Medulla oblongata (tissue), 1 donor: ENCODE data around the gene TPSD1.
"Not testable (repeated sequence)": the region's sequence is repeated elsewhere in the genome, so short reads cannot be mapped to it uniquely, and the experiment has no call there.

ENCODE experiments used
- DNase-seq: peaks from one replicate; pipeline ENCODE4 v3.0.0-alpha.2; 2015; ENCODE audit errors: extremely low spot score

TPSD1 gene

DNA sequence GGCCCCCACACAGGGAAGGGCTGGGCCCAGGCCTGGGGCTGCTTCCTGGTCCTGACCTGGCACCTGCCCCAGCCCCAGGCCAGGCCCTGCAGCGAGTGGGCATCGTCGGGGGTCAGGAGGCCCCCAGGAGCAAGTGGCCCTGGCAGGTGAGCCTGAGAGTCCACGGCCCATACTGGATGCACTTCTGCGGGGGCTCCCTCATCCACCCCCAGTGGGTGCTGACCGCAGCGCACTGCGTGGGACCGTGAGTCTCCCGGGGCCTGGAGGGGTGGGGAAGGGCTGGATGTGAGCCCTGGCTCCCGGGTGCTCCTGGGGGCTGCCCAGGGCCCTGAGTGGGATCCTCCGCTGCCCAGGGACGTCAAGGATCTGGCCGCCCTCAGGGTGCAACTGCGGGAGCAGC lies 14.8 kb upstream of the TPSD1 start:
- not testable (repeated sequence) for DNase-seq

GRCh38 chr16:1243363-1243762 lies 12.5 kb upstream of the TPSD1 start:
- DNase-seq, result not testable (repeated sequence)

DNA sequence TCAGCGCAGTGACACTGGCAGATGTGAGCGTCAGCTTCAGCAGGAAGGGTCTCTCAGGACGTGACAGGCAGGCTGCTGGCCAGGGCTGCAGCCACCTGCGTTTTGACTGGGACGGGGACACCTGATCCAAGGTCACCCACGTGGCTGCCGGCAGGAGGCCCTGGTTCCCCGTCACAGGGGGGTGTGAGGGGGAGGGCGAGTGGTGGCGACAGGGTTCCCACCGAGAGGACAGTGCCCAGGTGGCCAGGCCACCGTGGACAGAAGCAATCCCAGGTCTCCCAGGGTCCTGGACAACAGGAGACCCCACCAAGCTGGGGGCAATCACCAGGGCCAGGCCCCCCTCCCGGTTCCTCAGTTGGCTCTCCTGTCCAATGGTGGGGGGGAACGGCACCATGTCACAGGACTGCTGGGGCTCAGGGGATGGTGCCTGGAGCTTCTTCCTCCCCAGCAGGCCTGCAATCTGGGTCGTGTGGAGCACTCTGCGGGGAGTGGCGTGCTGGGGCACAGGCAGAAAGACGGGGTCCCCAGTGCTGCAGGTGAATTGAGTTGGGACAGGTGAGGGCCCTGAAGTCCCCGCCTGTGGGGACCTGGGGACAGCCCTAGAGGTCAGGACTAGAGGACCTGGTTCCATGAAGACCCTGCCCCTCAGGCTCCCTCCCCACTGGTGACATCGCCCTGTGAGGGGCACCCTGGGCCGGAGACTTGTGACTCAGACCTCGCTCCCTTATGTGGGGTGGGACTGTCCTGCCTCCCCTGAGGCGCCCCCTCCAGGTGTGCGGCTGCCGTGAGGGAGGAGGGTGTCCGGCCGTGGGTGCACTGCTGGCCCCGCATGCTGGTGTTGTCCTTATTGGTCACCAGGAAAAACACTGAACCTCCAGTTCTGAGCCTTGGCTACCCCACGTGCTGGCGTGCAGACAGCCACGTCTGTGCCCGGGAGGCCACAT lies 11.7 kb upstream of the TPSD1 start:
- not testable (repeated sequence) for DNase-seq

DNA sequence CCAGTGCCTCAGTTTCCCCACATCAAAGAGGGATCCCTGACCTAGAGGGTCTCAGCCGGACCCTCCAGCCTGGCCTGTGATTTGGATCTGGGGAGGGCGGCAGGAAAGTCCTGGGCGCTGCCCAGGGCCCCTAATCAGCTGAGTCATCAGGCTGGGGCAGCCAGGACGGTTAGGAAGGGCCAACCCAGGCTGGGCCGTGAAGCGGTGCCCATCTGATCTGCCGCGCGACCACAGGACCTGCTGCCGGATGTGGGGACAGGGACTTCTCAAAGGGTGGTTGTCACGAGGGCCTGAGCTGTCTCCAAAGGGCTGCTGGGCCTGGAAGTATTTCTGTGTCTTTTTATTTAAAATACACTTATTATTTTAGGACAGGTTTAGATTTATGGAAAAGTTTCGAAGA lies 11.0 kb upstream of the TPSD1 start:
- DNase-seq, result no peak

DNA sequence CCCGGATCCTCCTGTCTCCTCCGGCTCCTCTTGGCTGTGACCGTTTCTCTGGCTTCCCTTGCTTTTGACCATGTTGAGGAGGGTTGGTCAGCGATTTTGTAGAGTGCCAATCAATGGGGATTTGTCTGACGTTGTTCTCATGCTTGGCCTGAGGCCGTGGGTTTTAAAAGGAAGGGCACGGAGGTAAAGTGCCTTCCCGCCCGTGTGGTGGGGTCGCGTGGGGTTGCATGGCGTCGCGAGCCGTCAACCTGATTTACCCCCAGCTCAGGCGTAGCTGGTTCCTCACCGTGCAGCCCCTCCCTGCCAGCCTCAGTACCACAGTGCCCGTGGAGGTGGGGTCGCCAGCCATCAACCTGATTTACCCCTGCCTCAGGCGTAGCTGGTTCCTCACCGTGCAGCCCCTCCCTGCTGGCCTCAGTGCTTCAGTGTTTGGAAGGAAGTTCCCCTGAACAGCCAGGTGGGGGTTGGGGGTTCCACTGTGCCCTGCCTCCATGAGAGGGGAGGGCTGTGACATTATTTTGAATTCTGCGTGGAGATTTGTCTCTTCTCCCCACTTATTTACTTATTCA lies 10.3 kb upstream of the TPSD1 start:
- no peak for DNase-seq

DNA sequence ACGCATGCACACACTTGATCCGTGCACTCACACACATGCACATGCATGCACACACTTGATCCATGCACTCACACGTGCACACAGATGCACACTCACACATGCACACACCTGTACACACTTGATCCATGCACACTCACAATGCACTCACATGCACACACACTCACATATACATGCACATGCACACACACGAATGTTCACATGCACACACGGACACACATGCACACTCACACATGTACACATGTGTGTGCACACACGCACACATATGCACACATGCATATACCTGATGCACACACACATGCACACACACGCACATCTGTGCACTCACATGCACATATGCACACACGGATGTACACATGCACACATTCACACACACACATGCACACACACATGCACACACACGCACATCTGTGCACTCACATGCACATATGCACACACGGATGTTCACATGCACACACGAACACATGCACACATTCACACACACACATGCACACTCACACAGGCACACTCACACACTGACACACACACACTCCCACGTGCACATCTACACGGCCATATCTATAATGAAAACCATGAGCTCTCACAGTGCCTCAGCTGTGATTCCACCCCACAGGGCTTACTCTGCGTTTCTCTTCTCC lies 7.8 kb upstream of the TPSD1 start:
- DNase-seq, result not testable (repeated sequence)

DNA sequence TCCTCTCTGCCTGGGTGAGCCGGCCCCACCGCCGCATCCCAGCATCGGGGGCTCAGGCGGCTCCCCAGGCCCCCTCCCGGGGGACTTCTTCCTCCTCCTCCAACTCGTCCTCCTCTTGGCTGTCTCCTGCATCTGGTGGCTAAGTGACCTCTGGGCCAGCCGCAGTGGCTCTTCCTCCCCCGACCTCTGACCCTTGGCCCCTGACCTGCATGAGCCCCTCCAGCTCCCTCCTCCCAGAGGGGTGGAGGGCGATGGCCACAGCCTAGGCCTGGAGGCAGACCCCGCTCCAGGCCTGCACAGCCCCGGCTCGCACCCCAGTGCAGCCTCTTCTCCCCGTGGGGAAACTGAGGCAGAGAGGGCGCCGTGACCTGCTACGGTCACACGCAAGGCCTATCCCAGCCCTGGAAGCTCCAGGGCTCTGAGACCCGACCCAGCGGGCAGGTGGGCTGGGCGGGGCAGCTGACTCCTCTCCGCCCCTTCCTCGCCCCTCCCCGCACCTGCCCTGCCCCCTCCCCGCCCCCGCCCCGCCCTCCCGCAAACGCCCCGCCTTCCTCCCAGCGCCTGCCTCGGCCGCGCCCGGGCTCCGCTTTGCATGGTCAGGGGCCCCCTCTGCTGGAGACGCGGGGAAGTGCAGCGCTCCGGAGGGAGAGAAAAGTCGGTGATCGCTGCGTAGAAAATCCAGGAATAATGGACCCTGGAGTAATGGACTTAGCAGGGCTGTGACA lies 6.7 kb upstream of the TPSD1 start:
- not testable (repeated sequence) for DNase-seq

GRCh38 chr16:1253701-1254364 lies 2.0 kb upstream of the TPSD1 start:
- not testable (repeated sequence) for DNase-seq

- DNase-seq, result not testable (repeated sequence)
Measured at GRCh38 chr16:1254821-1255220, 1.0 kb upstream of the TPSD1 start.

DNA sequence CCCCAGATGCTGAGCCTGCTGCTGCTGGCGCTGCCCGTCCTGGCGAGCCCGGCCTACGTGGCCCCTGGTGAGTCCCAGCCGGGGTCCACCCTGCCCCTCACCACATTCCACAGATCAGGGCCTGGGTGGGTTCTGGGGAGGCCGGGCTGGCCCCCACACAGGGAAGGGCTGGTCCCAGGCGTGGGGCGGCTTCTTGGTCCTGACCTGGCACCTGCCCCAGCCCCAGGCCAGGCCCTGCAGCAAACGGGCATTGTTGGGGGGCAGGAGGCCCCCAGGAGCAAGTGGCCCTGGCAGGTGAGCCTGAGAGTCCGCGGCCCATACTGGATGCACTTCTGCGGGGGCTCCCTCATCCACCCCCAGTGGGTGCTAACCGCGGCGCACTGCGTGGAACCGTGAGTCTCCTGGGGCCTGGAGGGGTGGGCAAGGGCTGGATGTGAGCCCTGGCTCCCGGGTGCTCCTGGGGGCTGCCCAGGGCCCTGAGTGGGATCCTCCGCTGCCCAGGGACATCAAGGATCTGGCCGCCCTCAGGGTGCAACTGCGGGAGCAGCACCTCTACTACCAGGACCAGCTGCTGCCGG lies 516 bp downstream of the TPSD1 start:
- not testable (repeated sequence) for DNase-seq

- no peak for DNase-seq
Measured at GRCh38 chr16:1256874-1257322, 1.0 kb downstream of the TPSD1 start.

- no peak for DNase-seq
Measured at GRCh38 chr16:1257561-1258224, 1.8 kb downstream of the TPSD1 start.

GRCh38 chr16:1258225-1258600 lies 2.3 kb downstream of the TPSD1 start:
- no peak for DNase-seq

DNA sequence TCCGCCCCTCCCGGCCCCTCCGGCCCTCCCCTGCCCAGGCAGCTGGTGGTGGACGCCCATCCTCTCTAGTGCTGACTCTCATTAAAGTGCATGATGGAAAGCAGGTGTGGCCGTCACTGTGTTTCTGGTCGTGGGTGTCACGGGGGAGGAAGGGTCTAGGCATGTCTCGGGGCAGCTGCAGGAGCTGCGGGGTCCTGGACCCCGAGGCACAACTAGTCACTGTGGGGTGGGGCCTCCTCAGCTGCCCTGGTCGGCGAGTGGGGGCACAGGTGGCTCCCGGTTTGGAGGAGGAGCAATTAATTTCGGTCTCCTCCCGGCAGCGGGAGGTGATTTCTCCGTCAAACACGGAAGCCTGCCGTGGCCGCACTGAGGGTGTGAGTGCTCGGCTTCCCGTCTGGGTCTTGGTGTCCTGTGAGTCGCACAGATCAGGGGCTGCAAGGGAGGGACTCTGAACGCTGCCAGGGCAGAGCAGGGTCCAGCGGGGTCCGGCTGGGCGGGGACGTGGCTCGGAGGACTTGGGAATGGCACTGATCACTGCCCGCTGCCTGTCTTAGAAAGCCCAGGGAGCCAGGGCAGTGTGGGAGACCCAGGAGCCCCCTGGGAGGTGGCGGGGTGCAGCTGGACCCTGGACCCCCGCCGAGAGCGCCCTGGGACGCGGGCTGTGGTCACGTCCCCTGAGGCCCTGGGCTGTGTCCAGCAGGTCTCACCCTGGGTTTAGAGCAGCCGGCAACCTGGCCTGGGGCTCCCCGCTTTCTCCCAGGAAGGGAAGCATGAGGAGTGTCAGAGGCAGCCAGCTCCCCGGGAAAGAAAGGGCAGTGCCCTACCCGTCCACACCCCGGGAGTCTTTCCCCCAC lies 3.3 kb downstream of the TPSD1 start:
- DNase-seq, result no peak

- no peak for DNase-seq
Measured at GRCh38 chr16:1259760-1260068, 3.8 kb downstream of the TPSD1 start.

DNA sequence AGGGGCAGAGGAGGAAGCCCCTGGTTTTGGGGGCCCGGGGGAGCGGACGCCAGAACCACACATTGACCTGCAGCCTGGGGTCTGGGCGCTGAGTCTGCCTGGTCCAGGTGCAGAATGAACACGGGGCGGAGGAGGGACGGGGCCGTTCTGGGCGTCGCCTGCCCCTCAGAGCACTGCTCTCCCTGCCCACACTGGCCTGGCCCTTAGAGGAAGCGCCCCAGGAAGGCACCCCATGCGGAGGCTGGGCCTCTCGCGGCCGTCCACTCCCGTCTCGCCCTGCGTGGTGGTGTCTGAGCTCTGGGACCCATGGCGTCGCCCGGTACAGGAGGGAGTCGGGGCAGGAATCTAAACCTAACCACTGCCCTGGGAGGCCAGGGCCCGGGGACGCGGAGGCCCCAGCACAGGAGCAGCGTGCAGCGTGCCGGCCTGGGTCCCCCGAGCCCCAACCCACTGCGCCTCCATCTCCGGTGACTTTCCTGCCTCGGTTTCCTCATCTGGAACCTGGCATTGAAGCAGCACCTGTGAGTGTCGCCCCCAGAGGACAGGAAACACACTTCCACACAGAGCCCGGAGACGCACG lies 4.3 kb downstream of the TPSD1 start:
- DNase-seq, result no peak

GRCh38 chr16:1261131-1261892 lies 5.4 kb downstream of the TPSD1 start:
- DNase-seq, result no peak

DNA sequence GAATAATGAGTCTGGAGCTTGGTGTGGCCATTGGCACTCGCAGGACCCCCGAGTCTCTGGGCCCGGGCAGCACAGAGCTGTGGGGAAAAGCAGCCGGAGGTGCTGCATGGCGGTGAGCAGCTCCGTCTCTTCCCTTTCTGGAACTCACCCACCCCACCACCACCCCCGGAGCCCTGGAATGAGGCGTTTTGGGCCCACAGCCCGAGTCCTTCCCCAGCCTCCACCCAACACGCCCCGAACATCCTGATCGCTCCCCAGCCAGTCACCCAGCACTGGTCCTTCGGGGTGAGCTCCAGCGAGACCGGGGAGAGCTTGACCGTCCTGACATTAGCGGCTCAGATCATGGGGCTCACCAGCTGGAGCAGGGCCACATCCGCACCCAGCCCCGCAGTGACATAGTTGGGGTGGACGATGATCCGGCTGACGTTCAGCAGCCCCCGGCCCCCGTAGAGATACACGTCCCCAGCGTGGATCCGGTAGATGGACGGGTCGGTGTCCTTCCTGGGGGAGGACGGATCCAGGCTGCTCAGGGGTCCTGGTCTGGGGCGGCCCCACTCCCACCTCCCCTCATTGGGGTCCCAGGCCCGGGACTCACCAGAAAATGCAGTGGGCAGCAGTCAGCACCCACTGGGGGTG lies 6.5 kb downstream of the TPSD1 start:
- DNase-seq, result no peak
